Parathyroid adenoma (tissue), 2 donors: ENCODE measurements around the gene CD19.

Source experiments
- H2AFZ ChIP-seq: fragments of 300-600 bp; sonication (generic); one replicate; pipeline ENCODE4 v1.7.0; 2017; ENCODE audit warnings: antibody characterized with exemption, mild to moderate bottlenecking
- H3K27ac ChIP-seq: fragments of 300-600 bp; sonication (generic); one replicate; pipeline ENCODE4 v1.7.0; 2017
- H3K27me3 ChIP-seq: fragments of 300-600 bp; sonication (generic); one replicate; pipeline ENCODE4 v1.7.0; 2017; ENCODE audit warnings: low read length; ENCODE audit not compliant: control insufficient read depth, insufficient read depth
- H3K36me3 ChIP-seq: fragments of 300-600 bp; sonication (generic); one replicate; pipeline ENCODE4 v1.7.0; 2017; ENCODE audit warnings: low read length; ENCODE audit not compliant: control insufficient read depth, insufficient read depth
- H3K4me1 ChIP-seq: fragments of 300-600 bp; sonication (generic); one replicate; pipeline ENCODE4 v1.7.0; 2017; ENCODE audit warnings: control low read depth
- H3K4me2 ChIP-seq: fragments of 300-600 bp; sonication (generic); one replicate; pipeline ENCODE4 v1.7.0; 2017; ENCODE audit warnings: low read length
- H3K4me3 ChIP-seq: fragments of 300-600 bp; sonication (generic); one replicate; pipeline ENCODE4 v1.7.0; 2017; ENCODE audit warnings: low read depth, low read length
- H3K79me2 ChIP-seq: fragments of 300-600 bp; sonication (generic); one replicate; pipeline ENCODE4 v1.7.0; 2017; ENCODE audit warnings: control low read depth
- H3K9ac ChIP-seq: fragments of 300-600 bp; sonication (generic); one replicate; pipeline ENCODE4 v1.7.0; 2017; ENCODE audit warnings: mild to moderate bottlenecking
- H3K9me3 ChIP-seq: fragments of 300-600 bp; sonication (generic); one replicate; pipeline ENCODE4 v1.7.0; 2017; ENCODE audit warnings: low read length; ENCODE audit not compliant: control insufficient read depth
- CTCF ChIP-seq: fragments of 300-600 bp; sonication (generic); IDR thresholded peaks from one replicate; pipeline ENCODE4 v1.7.0; 2017; ENCODE audit warnings: antibody characterized with exemption, mild to moderate bottlenecking
- donor health status: primary hyperparathyroidism.

CD19 gene

GRCh38 chr16:28931801-28932225 is at the start of gene CD19:
Gene CD19, plus strand, starts transcription at chr16:28931971. Its CDS starts 30 bp downstream, at chr16:28932001.
- Histone ChIP-seq H3K4me3 (no peak within 1 kb of the TSS), H3K79me2 (no peaks in the 10 kb centered on the region), H3K36me3 (no peaks in the 10 kb centered on the region), H3K9ac (no peak within 1 kb of the TSS), H3K27ac (no peak within 1 kb of the TSS), H2AFZ (no peak within 1 kb of the TSS), H3K4me2 (no peak within 1 kb of the TSS), H3K4me1 (no peaks in the 10 kb centered on the region), H3K9me3 (no peaks in the 10 kb centered on the region), H3K27me3 (no peaks in the 10 kb centered on the region)
- no peak for TF ChIP-seq CTCF

DNA sequence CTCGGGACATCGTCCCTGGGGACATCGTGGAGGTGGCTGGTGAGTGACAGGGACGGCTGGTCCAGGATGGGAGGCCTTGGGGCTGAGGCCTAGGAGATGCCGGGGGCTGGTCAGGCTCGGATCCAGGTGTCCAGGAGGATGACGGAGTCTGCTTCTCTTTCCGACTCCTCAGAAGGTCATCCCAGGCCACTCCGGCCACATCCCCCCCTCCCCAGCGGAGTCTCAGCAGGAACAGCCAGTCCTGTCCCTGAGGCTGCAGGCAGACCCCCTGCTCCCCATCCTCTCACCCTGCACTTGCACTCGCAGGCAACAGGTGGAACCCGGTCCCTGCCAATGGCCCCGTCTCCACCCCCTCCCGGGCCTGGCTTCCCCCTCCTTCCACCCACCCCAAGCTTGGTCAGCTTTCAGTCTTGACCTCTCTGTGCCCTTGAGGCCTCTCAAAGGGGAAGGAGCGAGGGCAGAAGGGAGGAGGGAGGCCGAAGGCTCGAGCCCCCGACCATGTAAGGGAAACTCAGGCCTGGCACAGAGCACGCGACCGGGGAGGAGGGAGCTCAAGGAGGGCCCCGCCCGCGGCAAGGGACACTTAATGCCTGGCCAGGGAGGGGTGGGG is 49.1 kb upstream of the CD19 start:
- Histone ChIP-seq H3K4me2 (peak overlapping the region; percentile 6), H3K27ac (no peak overlapping the region)
- no peak for TF ChIP-seq CTCF

DNA sequence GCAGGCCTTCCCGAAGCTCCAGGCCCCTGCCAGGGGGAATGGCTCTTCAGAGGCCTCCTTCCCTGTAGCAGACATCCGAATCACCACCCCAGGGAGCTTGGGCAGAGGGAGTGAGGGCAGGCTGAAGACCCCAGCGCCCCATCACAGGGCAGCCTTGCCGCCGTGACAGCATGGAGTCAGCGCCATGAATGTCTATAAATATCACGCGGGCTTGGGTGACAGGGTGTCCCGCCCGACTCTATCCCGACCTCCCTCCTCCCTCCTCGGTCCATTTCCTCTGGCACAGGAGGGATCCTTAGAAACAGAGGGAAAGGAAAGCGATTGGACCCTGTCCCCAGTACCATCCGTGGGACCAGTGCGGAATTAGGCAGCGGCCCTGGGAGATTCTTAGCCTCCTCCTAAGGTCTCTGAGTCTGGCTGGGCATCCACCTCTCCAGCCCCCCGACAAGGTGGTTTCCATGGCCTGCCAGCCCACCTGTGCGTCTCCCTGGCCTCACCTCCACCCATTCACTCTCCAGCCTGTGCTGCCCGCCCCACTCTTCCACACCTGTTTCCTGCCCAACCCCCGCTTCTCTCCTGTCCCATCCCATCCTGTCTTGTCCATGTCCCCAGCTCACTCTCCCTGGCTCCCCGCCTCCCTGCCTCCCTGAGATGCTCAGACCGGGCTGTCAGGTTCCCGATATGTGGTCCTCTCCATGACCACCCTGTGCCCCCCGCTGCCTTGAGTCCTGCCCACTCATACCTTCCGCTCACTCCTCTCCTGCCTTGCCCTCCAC is 48.4 kb upstream of the CD19 start:
- no peak for TF ChIP-seq CTCF
- Histone ChIP-seq H3K36me3 (no peaks in the 10 kb centered on the region), H2AFZ (peak overlapping the region; percentile 77), H3K79me2 (no peaks in the 10 kb centered on the region), H3K9me3 (no peaks in the 10 kb centered on the region), H3K9ac (no peak overlapping the region), H3K4me2 (peak overlapping the region; percentile 6), H3K4me1 (peaks cover 3% of the 10 kb centered on the region), H3K4me3 (no peak overlapping the region), H3K27me3 (no peaks in the 10 kb centered on the region), H3K27ac (no peak overlapping the region)

More for the DNA sequence above, 49.1 kb upstream of the CD19 start:
- no peaks in the 10 kb centered on the region for H3K79me2 ChIP-seq
- peak overlapping the region; percentile 77 for H2AFZ ChIP-seq
- H3K9me3 ChIP-seq, result no peaks in the 10 kb centered on the region
- H3K9ac ChIP-seq, result no peak overlapping the region
- H3K4me3 ChIP-seq, result no peak overlapping the region
- no peaks in the 10 kb centered on the region for H3K36me3 ChIP-seq
- no peaks in the 10 kb centered on the region for H3K27me3 ChIP-seq
- H3K4me1 ChIP-seq, result peaks cover 3% of the 10 kb centered on the region

GRCh38 chr16:28884045-28884444 is 47.7 kb upstream of the CD19 start:
- peaks cover 3% of the 10 kb centered on the region for H3K4me1 ChIP-seq
- H3K36me3 ChIP-seq, result no peaks in the 10 kb centered on the region
- TF ChIP-seq CTCF, result no peak
- H3K4me3 ChIP-seq, result no peak overlapping the region
- H3K27ac ChIP-seq, result no peak overlapping the region
- no peaks in the 10 kb centered on the region for H3K27me3 ChIP-seq
- no peaks in the 10 kb centered on the region for H3K9me3 ChIP-seq
- no peak overlapping the region for H2AFZ ChIP-seq
- H3K9ac ChIP-seq, result no peak overlapping the region
- no peaks in the 10 kb centered on the region for H3K79me2 ChIP-seq
- no peak overlapping the region for H3K4me2 ChIP-seq
